Aorta (tissue), 5 donors: Measurements from ENCODE around the gene KCNQ1. TPM values are rescaled to one million over a fixed set of nuclear protein-coding genes. Genes with fewer than 3 reads are reported as not detected.

ENCODE experiments used
- ATAC-seq: fragments of 200-7000 bp; cut with Tn5 transposase; one replicate; pipeline ENCODE4 v1.9.1; 2022; ENCODE audit warnings: moderate library complexity; ENCODE audit not compliant: low FRiP score
- DNase-seq, 2 donors: peaks; one replicate each; pipeline ENCODE4 v3.0.0-alpha.2; 2020
- H3K27ac ChIP-seq, 2 donors: one replicate each; pipeline ENCODE4 v1.5.1; 2013; ENCODE audit warnings: low read length in 2 of 2, mild to moderate bottlenecking in 2 of 2, moderate library complexity in 2 of 2, control low read depth in 1 of 2, inconsistent platforms in 1 of 2, low read depth in 1 of 2
- H3K27me3 ChIP-seq, 2 donors: one replicate each; pipeline ENCODE4 v1.6.1; 2013; ENCODE audit warnings: control low read depth in 1 of 2, low read length in 1 of 2, mild to moderate bottlenecking in 1 of 2, moderate library complexity in 1 of 2; ENCODE audit not compliant: insufficient read depth in 2 of 2, control insufficient read depth in 1 of 2
- H3K36me3 ChIP-seq, 2 donors: one replicate each; pipeline ENCODE4 v1.6.1; 2013; ENCODE audit warnings: control low read depth in 1 of 2, low read length in 1 of 2, mild to moderate bottlenecking in 1 of 2; ENCODE audit not compliant: insufficient read depth in 2 of 2, control insufficient read depth in 1 of 2
- H3K4me1 ChIP-seq, 2 donors: one replicate each; pipeline ENCODE4 v1.6.1; 2013; ENCODE audit warnings: low read length in 2 of 2, control low read depth in 1 of 2, mild to moderate bottlenecking in 1 of 2, moderate library complexity in 1 of 2; ENCODE audit not compliant: insufficient read depth in 2 of 2, control insufficient read depth in 1 of 2
- H3K4me3 ChIP-seq, 2 donors: one replicate each; pipeline ENCODE4 v1.5.1; 2013; ENCODE audit warnings: low read length in 2 of 2, control low read depth in 1 of 2, mild to moderate bottlenecking in 1 of 2
- H3K9me3 ChIP-seq: one replicate; pipeline ENCODE4 v1.6.1; 2013; ENCODE audit warnings: mild to moderate bottlenecking, low read length; ENCODE audit not compliant: control insufficient read depth
- WGBS, 2 donors: extraction: QIAGEN DNeasy Blood & Tissue Kit; methylation state at CpG; one replicate each; pipeline ENCODE4 v1.1.7; 2013; 5-methylcytosine and 5-hydroxymethylcytosine counted together
- intact Hi-C, 2 donors: fragments of 100-400 bp; cut with DNase I; formaldehyde crosslinking; loops; one replicate each; pipeline versions ENCODE4 v1.14.2 to v1.15.0; 2022
- polyA plus RNA-seq, 2 donors: library from polyadenylated mRNA; stranded (reverse); fragments of 200-250 nt; gene quantifications; one replicate each; pipeline ENCODE4 v1.2.3, GENCODE V29; 2013
- total RNA-seq, 2 donors: library from RNA; stranded (reverse); fragmentation: NEBNext Ultra II Directional; extraction: Animal tissue kit (Norgen Biotek cat#: 25700); gene quantifications; one replicate each; pipeline ENCODE4 v1.2.1, GENCODE V29; 2021
- donor health status: healthy with polysubstance abuse.
- donor health status: Bipolar disorder and iron deficiency.
- donor health status: DM: no; HTN: no; CAD: no.
- donor health status: DM: no; HTN: no; CAD: no.
- donor health status: DM: yes; HTN: yes; CAD: no.

KCNQ1 gene
- total and polyA plus RNA-seq, 4 donors: 0.67 to 11.5 (median 5.8) TPM

- Histone ChIP-seq H3K4me3 (no peak overlapping the region), H3K27me3 (no peaks in the 10 kb centered on the region), H3K27ac (no peak overlapping the region), H3K9me3 (no peaks in the 10 kb centered on the region), H3K4me1 (no peaks in the 10 kb centered on the region), H3K36me3 (no peaks in the 10 kb centered on the region)
- ATAC-seq (no peak), DNase-seq (peak in 1 of 2 donors; percentile 47)
- 30 to 35% methylated on average over 22 of the region's 22 CpGs for WGBS, 2 donors
- intact Hi-C loops: no loop called here
These were observed 343.6 kb downstream of the KCNQ1 start for GRCh38 chr11:2788168-2789071.

GRCh38 chr11:2789331-2789730, 344.5 kb downstream of the KCNQ1 start:
- no peak overlapping the region for H3K27ac ChIP-seq

GRCh38 chr11:2789791-2790567, 345.2 kb downstream of the KCNQ1 start:
- ATAC-seq (no peak), DNase-seq (peak; percentile 45 to 64)
- no peaks in the 10 kb centered on the region for H3K27me3 ChIP-seq
- H3K36me3 ChIP-seq: no peaks in the 10 kb centered on the region
- WGBS, 2 donors: 90 to 93% methylated on average over 6 of the region's 6 CpGs
- no peaks in the 10 kb centered on the region for H3K9me3 ChIP-seq
- intact Hi-C loops: loop anchor here in 1 of 2 donors (5.0 kb wide), 1 partner anchor 37 kb away; no protein-coding TSS in a partner anchor
- H3K4me1 ChIP-seq: no peaks in the 10 kb centered on the region
- no peak overlapping the region for H3K4me3 ChIP-seq
- H3K27ac ChIP-seq: no peak overlapping the region

More at GRCh38 chr11:2789331-2789730, 344.5 kb downstream of the KCNQ1 start:
- 80 to 88% methylated on average over 18 of the region's 18 CpGs for WGBS, 2 donors
- Histone ChIP-seq H3K27me3 (no peaks in the 10 kb centered on the region), H3K4me3 (no peak overlapping the region), H3K36me3 (no peaks in the 10 kb centered on the region), H3K9me3 (no peaks in the 10 kb centered on the region), H3K4me1 (no peaks in the 10 kb centered on the region)
- peak in 1 of 2 donors; percentile 69 for DNase-seq
- intact Hi-C loops: no loop called here
- ATAC-seq: no peak

GRCh38 chr11:2790568-2790921, 345.7 kb downstream of the KCNQ1 start:
- Histone ChIP-seq H3K9me3 (no peaks in the 10 kb centered on the region), H3K36me3 (no peaks in the 10 kb centered on the region), H3K4me3 (no peak overlapping the region), H3K27me3 (no peaks in the 10 kb centered on the region), H3K27ac (no peak overlapping the region), H3K4me1 (no peaks in the 10 kb centered on the region)
- ATAC-seq (no peak), DNase-seq (peak; percentile 21 to 69)
- WGBS, 2 donors: 97 to 98% methylated on average over 14 of the region's 14 CpGs
- intact Hi-C loops: loop anchor here in 1 of 2 donors (5.0 kb wide), 1 partner anchor 37 kb away; no protein-coding TSS in a partner anchor

- intact Hi-C loops: loop anchor here in 1 of 2 donors (5.0 kb wide), 1 partner anchor 36 kb away; no protein-coding TSS in a partner anchor
These were observed 346.3 kb downstream of the KCNQ1 start for GRCh38 chr11:2791139-2791520.

GRCh38 chr11:2791521-2792380, 346.9 kb downstream of the KCNQ1 start:
- H3K9me3 ChIP-seq: no peaks in the 10 kb centered on the region
- H3K36me3 ChIP-seq: no peaks in the 10 kb centered on the region
- WGBS, 2 donors: 7% methylated on average over 62 to 71 of the region's 71 CpGs
- ATAC-seq: peak; percentile 29
- peak overlapping the region; percentile 23 to 50 for H3K4me3 ChIP-seq
- H3K4me1 ChIP-seq: no peaks in the 10 kb centered on the region
- peak; percentile 69 to 81 for DNase-seq
- H3K27ac ChIP-seq: no peak overlapping the region
- intact Hi-C loops: loop anchor here in 1 of 2 donors (5.0 kb wide), 1 partner anchor 36 kb away; no protein-coding TSS in a partner anchor
- H3K27me3 ChIP-seq: no peaks in the 10 kb centered on the region

More at GRCh38 chr11:2791139-2791520, 346.3 kb downstream of the KCNQ1 start:
- Histone ChIP-seq H3K27me3 (no peaks in the 10 kb centered on the region), H3K27ac (no peak overlapping the region), H3K4me3 (peak overlapping the region in 1 of 2 donors; percentile 23), H3K36me3 (no peaks in the 10 kb centered on the region), H3K4me1 (no peaks in the 10 kb centered on the region), H3K9me3 (no peaks in the 10 kb centered on the region)
- WGBS, 2 donors: 71 to 76% methylated on average over 20 of the region's 20 CpGs
- ATAC-seq (no peak), DNase-seq (peak; percentile 44 to 73)

- Histone ChIP-seq H3K36me3 (no peaks in the 10 kb centered on the region), H3K4me1 (no peaks in the 10 kb centered on the region), H3K27ac (no peak overlapping the region), H3K9me3 (no peaks in the 10 kb centered on the region), H3K27me3 (no peaks in the 10 kb centered on the region), H3K4me3 (no peak overlapping the region)
- intact Hi-C loops: loop anchor here in 1 of 2 donors (5.0 kb wide), 1 partner anchor 35 kb away; no protein-coding TSS in a partner anchor
- no peak for ATAC-seq
- peak; percentile 46 to 59 for DNase-seq
- 95 to 97% methylated on average over 24 to 28 of the region's 28 CpGs for WGBS, 2 donors
These were observed 347.8 kb downstream of the KCNQ1 start for GRCh38 chr11:2792381-2793250.
